Activated T-cell treated with anti-CD3 and anti-CD28 coated beads, Interleukin-2, amount 50 U/mL, for 24 hours (primary cell): Measurements from ENCODE around the gene RIN1.
"Not testable (repeated sequence)": the region's sequence is repeated elsewhere in the genome, so short reads cannot be mapped to it uniquely, and the experiment has no call there.

Source experiments
- DNase-seq: peaks from one replicate; pipeline ENCODE4 v3.0.0-alpha.2; 2020
- H3K27ac Mint-ChIP-seq: 2 replicates; pipeline ENCODE4 v1.8.0; 2020; ENCODE audit warnings: mild to moderate bottlenecking, mixed read lengths
- H3K27me3 Mint-ChIP-seq: 2 replicates; pipeline ENCODE4 v1.8.0; 2020; ENCODE audit warnings: mixed read lengths
- H3K36me3 Mint-ChIP-seq: 2 replicates; pipeline ENCODE4 v1.8.0; 2020; ENCODE audit warnings: low read depth, mixed read lengths
- H3K4me1 Mint-ChIP-seq: 2 replicates; pipeline ENCODE4 v1.8.0; 2020; ENCODE audit warnings: low read depth, mixed read lengths
- H3K4me3 Mint-ChIP-seq: 2 replicates; pipeline ENCODE4 v1.8.0; 2020; ENCODE audit warnings: mild to moderate bottlenecking, moderate library complexity, mixed read lengths
- H3K9me3 Mint-ChIP-seq: 2 replicates; pipeline ENCODE4 v1.8.0; 2020; ENCODE audit warnings: mixed read lengths

Gene RIN1

GRCh38 chr11:66365166-66365565, 28.9 kb upstream of the RIN1 start:
- Mint-ChIP-seq H3K4me3 (no peak overlapping the region), H3K27ac (peak overlapping the region; percentile 40), H3K36me3 (peaks cover 83% of the 10 kb centered on the region), H3K27me3 (no peaks in the 10 kb centered on the region), H3K4me1 (peaks cover 9% of the 10 kb centered on the region), H3K9me3 (no peaks in the 10 kb centered on the region)
- DNase-seq: no peak

GRCh38 chr11:66363805-66364535, 27.7 kb upstream of the RIN1 start:
- H3K4me1 Mint-ChIP-seq: peaks cover 2% of the 10 kb centered on the region
- H3K27ac Mint-ChIP-seq: no peak overlapping the region
- DNase-seq: peak; percentile 87
- H3K27me3 Mint-ChIP-seq: no peaks in the 10 kb centered on the region
- H3K4me3 Mint-ChIP-seq: no peak overlapping the region
- H3K36me3 Mint-ChIP-seq: peaks cover 73% of the 10 kb centered on the region
- no peaks in the 10 kb centered on the region for H3K9me3 Mint-ChIP-seq

- H3K36me3 Mint-ChIP-seq: peaks cover 65% of the 10 kb centered on the region
These were observed 27.0 kb upstream of the RIN1 start for GRCh38 chr11:66363187-66363601.

GRCh38 chr11:66362481-66363147, 26.4 kb upstream of the RIN1 start:
- H3K27me3 Mint-ChIP-seq: no peaks in the 10 kb centered on the region
- H3K27ac Mint-ChIP-seq: no peak overlapping the region
- no peak overlapping the region for H3K4me3 Mint-ChIP-seq
- peaks cover 59% of the 10 kb centered on the region for H3K36me3 Mint-ChIP-seq
- no peaks in the 10 kb centered on the region for H3K9me3 Mint-ChIP-seq
- DNase-seq: no peak
- H3K4me1 Mint-ChIP-seq: no peaks in the 10 kb centered on the region

More at GRCh38 chr11:66363187-66363601, 27.0 kb upstream of the RIN1 start:
- H3K4me3 Mint-ChIP-seq: no peak overlapping the region
- H3K4me1 Mint-ChIP-seq: no peaks in the 10 kb centered on the region
- H3K9me3 Mint-ChIP-seq: no peaks in the 10 kb centered on the region
- H3K27ac Mint-ChIP-seq: no peak overlapping the region
- DNase-seq: no peak
- no peaks in the 10 kb centered on the region for H3K27me3 Mint-ChIP-seq

- H3K27ac Mint-ChIP-seq: peak overlapping the region; percentile 24
- H3K4me1 Mint-ChIP-seq: no peaks in the 10 kb centered on the region
- H3K4me3 Mint-ChIP-seq: no peak overlapping the region
- H3K36me3 Mint-ChIP-seq: peaks cover 48% of the 10 kb centered on the region
- no peaks in the 10 kb centered on the region for H3K27me3 Mint-ChIP-seq
- H3K9me3 Mint-ChIP-seq: no peaks in the 10 kb centered on the region
- no peak for DNase-seq
These were observed 25.3 kb upstream of the RIN1 start for GRCh38 chr11:66361502-66361941.

- DNase-seq: no peak
- Mint-ChIP-seq H3K4me1 (no peaks in the 10 kb centered on the region), H3K36me3 (peaks cover 41% of the 10 kb centered on the region), H3K4me3 (no peak overlapping the region), H3K27ac (peak overlapping the region; percentile 29), H3K27me3 (no peaks in the 10 kb centered on the region), H3K9me3 (no peaks in the 10 kb centered on the region)
These were observed 24.3 kb upstream of the RIN1 start for GRCh38 chr11:66360406-66361073.

GRCh38 chr11:66359662-66360087, 23.4 kb upstream of the RIN1 start:
- Mint-ChIP-seq H3K27ac (no peak overlapping the region), H3K4me1 (no peaks in the 10 kb centered on the region)

GRCh38 chr11:66350560-66351235, 14.5 kb upstream of the RIN1 start:
- not testable (repeated sequence) for DNase-seq, H3K9me3 Mint-ChIP-seq, H3K27me3 Mint-ChIP-seq, H3K27ac Mint-ChIP-seq, H3K4me3 Mint-ChIP-seq
- Mint-ChIP-seq H3K36me3 (peaks cover 12% of the 10 kb centered on the region), H3K4me1 (peaks cover 24% of the 10 kb centered on the region)

More at GRCh38 chr11:66359662-66360087, 23.4 kb upstream of the RIN1 start:
- Mint-ChIP-seq H3K9me3 (no peaks in the 10 kb centered on the region), H3K4me3 (no peak overlapping the region), H3K36me3 (peaks cover 33% of the 10 kb centered on the region), H3K27me3 (no peaks in the 10 kb centered on the region)
- DNase-seq: no peak

- Mint-ChIP-seq H3K4me1 (peaks cover 38% of the 10 kb centered on the region), H3K9me3 (no peaks in the 10 kb centered on the region), H3K4me3 (peak overlapping the region; percentile 15), H3K27me3 (peaks cover 3% of the 10 kb centered on the region), H3K36me3 (peaks cover 18% of the 10 kb centered on the region), H3K27ac (peak overlapping the region; percentile 52)
- no peak for DNase-seq
These were observed 12.8 kb upstream of the RIN1 start for GRCh38 chr11:66349084-66349386.

GRCh38 chr11:66347425-66348276, 11.4 kb upstream of the RIN1 start, which contains the start of gene B4GAT1:
B4GAT1 (minus strand) TSS chr11:66347629; CDS start chr11:66347545, 84 bp downstream.
- H3K4me3 Mint-ChIP-seq: peak within 1 kb of the TSS; percentile 97
- H3K36me3 Mint-ChIP-seq: peaks cover 23% of the 10 kb centered on the region
- H3K27ac Mint-ChIP-seq: peak within 1 kb of the TSS; percentile 99
- H3K27me3 Mint-ChIP-seq: peaks cover 3% of the 10 kb centered on the region
- peaks cover 52% of the 10 kb centered on the region for H3K4me1 Mint-ChIP-seq
- no peaks in the 10 kb centered on the region for H3K9me3 Mint-ChIP-seq
- DNase-seq: peak; percentile 92

- Mint-ChIP-seq H3K36me3 (peaks cover 32% of the 10 kb centered on the region), H3K4me1 (peaks cover 52% of the 10 kb centered on the region), H3K4me3 (peak overlapping the region; percentile 97), H3K27ac (peak overlapping the region; percentile 95), H3K9me3 (no peaks in the 10 kb centered on the region), H3K27me3 (peaks cover 3% of the 10 kb centered on the region)
- peak; percentile 49 for DNase-seq
These were observed 10.5 kb upstream of the RIN1 start for GRCh38 chr11:66346476-66347424.

- Mint-ChIP-seq H3K4me1 (peaks cover 52% of the 10 kb centered on the region), H3K36me3 (peaks cover 46% of the 10 kb centered on the region), H3K27me3 (peaks cover 3% of the 10 kb centered on the region), H3K4me3 (peak overlapping the region; percentile 97), H3K9me3 (no peaks in the 10 kb centered on the region), H3K27ac (peak overlapping the region; percentile 95)
- DNase-seq: no peak
These were observed 9.0 kb upstream of the RIN1 start for GRCh38 chr11:66345316-66345649.
